GM23338 (cell line): Measurements from ENCODE around the gene ANTXR2. TPM values are rescaled to one million over a fixed set of nuclear protein-coding genes. Genes with fewer than 3 reads are reported as not detected.

ENCODE experiments used
- ATAC-seq: fragments of 200-7000 bp; cut with Tn5 transposase; 3 replicates; pipeline ENCODE4 v1.9.1; 2020
- DNase-seq: peaks from one replicate; pipeline ENCODE4 v3.0.0-alpha.2; 2015; ENCODE audit warnings: low spot score
- H2AFZ ChIP-seq: fragments of 200-600 bp; sonication (generic); 2 replicates; pipeline ENCODE4 v1.8.0; 2016; ENCODE audit warnings: antibody characterized with exemption, mild to moderate bottlenecking, moderate library complexity
- H3F3A ChIP-seq: fragments of 200-600 bp; sonication (generic); replicated peaks from 2 replicates; pipeline ENCODE4 v1.8.0; 2017; ENCODE audit warnings: antibody characterized with exemption, mixed run types, low read depth
- H3K27ac ChIP-seq: fragments of 200-600 bp; sonication (generic); 2 replicates; pipeline ENCODE4 v1.6.1; 2016; ENCODE audit warnings: low read depth
- H3K27me3 ChIP-seq: fragments of 200-600 bp; sonication (generic); 2 replicates; pipeline ENCODE4 v1.8.0; 2016; ENCODE audit warnings: mild to moderate bottlenecking, mixed run types, moderate library complexity; ENCODE audit not compliant: insufficient read depth
- H3K36me3 ChIP-seq: fragments of 200-600 bp; sonication (generic); 2 replicates; pipeline ENCODE4 v1.8.0; 2016; ENCODE audit warnings: mild to moderate bottlenecking; ENCODE audit not compliant: insufficient read depth
- H3K4me1 ChIP-seq: fragments of 200-600 bp; sonication (generic); 2 replicates; pipeline ENCODE4 v1.8.0; 2016; ENCODE audit warnings: mild to moderate bottlenecking, moderate library complexity; ENCODE audit not compliant: insufficient read depth
- H3K4me2 ChIP-seq: fragments of 200-600 bp; sonication (generic); 2 replicates; pipeline ENCODE4 v1.7.1; 2017; ENCODE audit warnings: mixed run types
- H3K4me3 ChIP-seq: fragments of 200-600 bp; sonication (generic); 2 replicates; pipeline ENCODE4 v1.6.1; 2016; ENCODE audit warnings: mixed run types
- H3K79me2 ChIP-seq: fragments of 200-600 bp; sonication (generic); replicated peaks from 2 replicates; pipeline ENCODE4 v1.8.0; 2017; ENCODE audit warnings: mild to moderate bottlenecking; ENCODE audit not compliant: insufficient read depth
- H3K9me2 ChIP-seq: fragments of 200-600 bp; sonication (generic); 2 replicates; pipeline ENCODE4 v1.8.0; 2017; ENCODE audit not compliant: insufficient read depth
- H4K20me1 ChIP-seq: fragments of 200-600 bp; sonication (generic); replicated peaks from 2 replicates; pipeline ENCODE4 v1.8.0; 2017; ENCODE audit warnings: mild to moderate bottlenecking; ENCODE audit not compliant: insufficient read depth
- H3K27ac Mint-ChIP-seq: 2 replicates; pipeline ENCODE4 v1.8.0; 2020; ENCODE audit warnings: inconsistent platforms, mild to moderate bottlenecking, moderate library complexity, mixed read lengths
- H3K27me3 Mint-ChIP-seq: 3 replicates; pipeline ENCODE4 v1.8.0; 2022; ENCODE audit warnings: low read depth, mild to moderate bottlenecking, moderate library complexity, mixed read lengths, inconsistent platforms; ENCODE audit not compliant: insufficient read depth, poor library complexity
- H3K36me3 Mint-ChIP-seq: 3 replicates; pipeline ENCODE4 v1.8.0; 2021; ENCODE audit warnings: low read depth, mild to moderate bottlenecking, inconsistent platforms, moderate library complexity, mixed read lengths
- H3K4me1 Mint-ChIP-seq: 3 replicates; pipeline ENCODE4 v1.8.0; 2020; ENCODE audit warnings: mild to moderate bottlenecking, inconsistent platforms, mixed read lengths
- H3K4me3 Mint-ChIP-seq: 3 replicates; pipeline ENCODE4 v1.8.0; 2021; ENCODE audit warnings: moderate library complexity, mild to moderate bottlenecking, inconsistent platforms, mixed read lengths
- H3K9me3 Mint-ChIP-seq: 3 replicates; pipeline ENCODE4 v1.8.0; 2020; ENCODE audit warnings: moderate library complexity, mild to moderate bottlenecking, inconsistent platforms, mixed read lengths
- CREB1 ChIP-seq: fragments of 250-450 bp; sonication (Bioruptor Pico); IDR thresholded peaks from 2 replicates; pipeline ENCODE4 v1.5.0; 2020; ENCODE audit warnings: low read depth, mild to moderate bottlenecking, moderate library complexity
- EZH2 ChIP-seq: fragments of 200-600 bp; sonication (generic); IDR thresholded peaks from one replicate; pipeline ENCODE4 v1.8.0; 2017; ENCODE audit warnings: antibody characterized with exemption, mild to moderate bottlenecking, low read depth; ENCODE audit not compliant: unreplicated experiment
- NANOG ChIP-seq: IDR thresholded peaks from 2 replicates; pipeline ENCODE4 v1.6.1; 2016; ENCODE audit warnings: antibody characterized with exemption, borderline replicate concordance
- POLR2AphosphoS5 ChIP-seq: IDR thresholded peaks from 2 replicates; pipeline ENCODE4 v1.6.1; 2016; ENCODE audit warnings: antibody characterized with exemption, low read depth
- STAT1 ChIP-seq: IDR thresholded peaks from one replicate; pipeline ENCODE4 v1.6.1; 2016; ENCODE audit warnings: antibody characterized with exemption; ENCODE audit not compliant: unreplicated experiment
- ZNF114 ChIP-seq: fragments of 250-450 bp; sonication (Bioruptor Pico); IDR thresholded peaks from 2 replicates; pipeline ENCODE4 v1.5.0; 2020; ENCODE audit warnings: mild to moderate bottlenecking, moderate library complexity
- polyA plus RNA-seq: library from polyadenylated mRNA; unstranded; fragments of >200 nt; fragmentation: Nextera tagmentation; extraction: Ambion mirVana; gene quantifications from 2 replicates; pipeline ENCODE4 v1.2.1, GENCODE V29; 2016
- total RNA-seq: library from RNA; depleted of rRNA; stranded (reverse); fragments of >200 nt; shearing (Covaris generic); gene quantifications from 2 replicates; pipeline ENCODE4 v1.2.3, GENCODE V29; 2014
- TF ChIP-seq, protein P1 (sequence below): fragments of 250-450 bp; sonication (Bioruptor Pico); IDR thresholded peaks from 2 replicates; pipeline ENCODE4 v1.5.0; 2020; ENCODE audit warnings: mild to moderate bottlenecking, moderate library complexity
- TF ChIP-seq, protein P2 (sequence below), 2 experiments: fragments of 200-600 bp in 1 of 2; sonication (generic) in 1 of 2; conservative IDR thresholded peaks; 2 replicates each; pipeline versions ENCODE4 v1.5.1 to v1.6.1; 2016 to 2017; ENCODE audit warnings: antibody characterized with exemption in 2 of 2, low read depth in 2 of 2, mild to moderate bottlenecking in 2 of 2, moderate library complexity in 1 of 2

Gene ANTXR2
- total and polyA plus RNA-seq, 2 experiments from 2014 or later, result 2.0 to 5.3 TPM

DNA sequence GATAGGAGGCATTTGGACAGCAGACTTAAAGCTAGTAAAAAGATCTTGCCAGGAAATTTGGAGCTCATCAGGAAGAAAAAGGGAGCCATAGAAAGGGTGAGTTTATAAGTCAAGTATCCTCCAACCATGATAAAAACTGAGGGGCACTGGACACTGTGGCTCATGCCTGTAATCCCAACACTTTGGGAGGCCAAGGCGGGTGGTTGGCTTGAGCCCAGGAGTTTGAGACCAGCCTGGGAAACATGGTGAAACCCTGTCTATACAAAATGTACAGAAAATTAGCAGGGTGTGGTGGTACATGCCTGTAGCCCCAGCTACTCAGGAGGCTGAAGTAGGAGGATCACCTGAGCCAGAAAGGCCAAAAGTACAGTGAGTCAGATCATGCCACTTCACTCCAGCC, 48.7 kb downstream of the ANTXR2 start (continued):
- TF ChIP-seq, protein P1, sequence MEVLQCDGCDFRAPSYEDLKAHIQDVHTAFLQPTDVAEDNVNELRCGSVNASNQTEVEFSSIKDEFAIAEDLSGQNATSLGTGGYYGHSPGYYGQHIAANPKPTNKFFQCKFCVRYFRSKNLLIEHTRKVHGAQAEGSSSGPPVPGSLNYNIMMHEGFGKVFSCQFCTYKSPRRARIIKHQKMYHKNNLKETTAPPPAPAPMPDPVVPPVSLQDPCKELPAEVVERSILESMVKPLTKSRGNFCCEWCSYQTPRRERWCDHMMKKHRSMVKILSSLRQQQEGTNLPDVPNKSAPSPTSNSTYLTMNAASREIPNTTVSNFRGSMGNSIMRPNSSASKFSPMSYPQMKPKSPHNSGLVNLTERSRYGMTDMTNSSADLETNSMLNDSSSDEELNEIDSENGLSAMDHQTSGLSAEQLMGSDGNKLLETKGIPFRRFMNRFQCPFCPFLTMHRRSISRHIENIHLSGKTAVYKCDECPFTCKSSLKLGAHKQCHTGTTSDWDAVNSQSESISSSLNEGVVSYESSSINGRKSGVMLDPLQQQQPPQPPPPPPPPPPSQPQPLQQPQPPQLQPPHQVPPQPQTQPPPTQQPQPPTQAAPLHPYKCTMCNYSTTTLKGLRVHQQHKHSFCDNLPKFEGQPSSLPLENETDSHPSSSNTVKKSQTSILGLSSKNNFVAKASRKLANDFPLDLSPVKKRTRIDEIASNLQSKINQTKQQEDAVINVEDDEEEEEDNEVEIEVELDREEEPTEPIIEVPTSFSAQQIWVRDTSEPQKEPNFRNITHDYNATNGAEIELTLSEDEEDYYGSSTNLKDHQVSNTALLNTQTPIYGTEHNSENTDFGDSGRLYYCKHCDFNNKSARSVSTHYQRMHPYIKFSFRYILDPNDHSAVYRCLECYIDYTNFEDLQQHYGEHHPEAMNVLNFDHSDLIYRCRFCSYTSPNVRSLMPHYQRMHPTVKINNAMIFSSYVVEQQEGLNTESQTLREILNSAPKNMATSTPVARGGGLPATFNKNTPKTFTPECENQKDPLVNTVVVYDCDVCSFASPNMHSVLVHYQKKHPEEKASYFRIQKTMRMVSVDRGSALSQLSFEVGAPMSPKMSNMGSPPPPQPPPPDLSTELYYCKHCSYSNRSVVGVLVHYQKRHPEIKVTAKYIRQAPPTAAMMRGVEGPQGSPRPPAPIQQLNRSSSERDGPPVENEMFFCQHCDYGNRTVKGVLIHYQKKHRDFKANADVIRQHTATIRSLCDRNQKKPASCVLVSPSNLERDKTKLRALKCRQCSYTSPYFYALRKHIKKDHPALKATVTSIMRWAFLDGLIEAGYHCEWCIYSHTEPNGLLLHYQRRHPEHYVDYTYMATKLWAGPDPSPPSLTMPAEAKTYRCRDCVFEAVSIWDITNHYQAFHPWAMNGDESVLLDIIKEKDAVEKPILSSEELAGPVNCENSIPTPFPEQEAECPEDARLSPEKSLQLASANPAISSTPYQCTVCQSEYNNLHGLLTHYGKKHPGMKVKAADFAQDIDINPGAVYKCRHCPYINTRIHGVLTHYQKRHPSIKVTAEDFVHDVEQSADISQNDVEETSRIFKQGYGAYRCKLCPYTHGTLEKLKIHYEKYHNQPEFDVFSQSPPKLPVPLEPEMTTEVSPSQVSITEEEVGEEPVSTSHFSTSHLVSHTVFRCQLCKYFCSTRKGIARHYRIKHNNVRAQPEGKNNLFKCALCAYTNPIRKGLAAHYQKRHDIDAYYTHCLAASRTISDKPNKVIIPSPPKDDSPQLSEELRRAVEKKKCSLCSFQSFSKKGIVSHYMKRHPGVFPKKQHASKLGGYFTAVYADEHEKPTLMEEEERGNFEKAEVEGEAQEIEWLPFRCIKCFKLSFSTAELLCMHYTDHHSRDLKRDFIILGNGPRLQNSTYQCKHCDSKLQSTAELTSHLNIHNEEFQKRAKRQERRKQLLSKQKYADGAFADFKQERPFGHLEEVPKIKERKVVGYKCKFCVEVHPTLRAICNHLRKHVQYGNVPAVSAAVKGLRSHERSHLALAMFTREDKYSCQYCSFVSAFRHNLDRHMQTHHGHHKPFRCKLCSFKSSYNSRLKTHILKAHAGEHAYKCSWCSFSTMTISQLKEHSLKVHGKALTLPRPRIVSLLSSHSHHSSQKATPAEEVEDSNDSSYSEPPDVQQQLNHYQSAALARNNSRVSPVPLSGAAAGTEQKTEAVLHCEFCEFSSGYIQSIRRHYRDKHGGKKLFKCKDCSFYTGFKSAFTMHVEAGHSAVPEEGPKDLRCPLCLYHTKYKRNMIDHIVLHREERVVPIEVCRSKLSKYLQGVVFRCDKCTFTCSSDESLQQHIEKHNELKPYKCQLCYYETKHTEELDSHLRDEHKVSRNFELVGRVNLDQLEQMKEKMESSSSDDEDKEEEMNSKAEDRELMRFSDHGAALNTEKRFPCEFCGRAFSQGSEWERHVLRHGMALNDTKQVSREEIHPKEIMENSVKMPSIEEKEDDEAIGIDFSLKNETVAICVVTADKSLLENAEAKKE (CRISPR knock-in tag), result no peak
- TF ChIP-seq POLR2AphosphoS5, result no peak
- no peak for TF ChIP-seq NANOG
- no peak for TF ChIP-seq ZNF114 (CRISPR knock-in tag)

DNA sequence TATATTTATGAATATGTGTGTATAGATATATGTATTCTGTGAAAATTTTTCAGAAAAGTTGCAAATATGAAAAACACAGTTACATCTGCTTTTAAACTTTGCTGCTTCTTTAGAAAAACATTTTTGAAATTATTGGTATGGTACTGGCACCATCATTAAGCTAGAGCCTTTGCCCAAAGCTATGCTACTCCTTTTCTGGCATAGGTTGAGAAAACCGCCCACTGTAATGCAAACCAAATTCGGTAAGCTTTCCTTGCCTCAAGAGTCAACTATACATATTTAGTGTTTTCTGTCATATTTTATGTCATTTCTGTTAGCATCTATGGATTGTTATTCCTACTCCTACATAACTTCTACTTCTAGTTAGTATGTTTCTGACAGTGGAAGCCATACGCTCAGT, 50.7 kb downstream of the ANTXR2 start:
- Histone ChIP-seq H3K27me3 (no peaks in the 10 kb centered on the region), H3F3A (no peaks in the 10 kb centered on the region), H3K79me2 (no peaks in the 10 kb centered on the region), H3K36me3 (no peaks in the 10 kb centered on the region), H2AFZ (no peak overlapping the region), H3K4me1 (no peaks in the 10 kb centered on the region), H4K20me1 (no peaks in the 10 kb centered on the region), H3K27ac (no peak overlapping the region), H3K4me3 (no peak overlapping the region), H3K9me2 (no peaks in the 10 kb centered on the region), H3K4me2 (no peak overlapping the region)
- Mint-ChIP-seq H3K27ac (no peak overlapping the region), H3K4me3 (no peak overlapping the region), H3K27me3 (no peaks in the 10 kb centered on the region), H3K9me3 (no peaks in the 10 kb centered on the region), H3K4me1 (peaks cover 2% of the 10 kb centered on the region; the same call in 2 of the 3 replicates), H3K36me3 (no peaks in the 10 kb centered on the region)
- DNase-seq (no peak), ATAC-seq (no peak)
- TF ChIP-seq CREB1 (CRISPR knock-in tag) (no peak), NANOG (no peak), EZH2 (no peak), POLR2AphosphoS5 (no peak), ZNF114 (CRISPR knock-in tag) (no peak), STAT1 (no peak)
- TF ChIP-seq, protein P1 (CRISPR knock-in tag), result no peak
- TF ChIP-seq, protein P2, sequence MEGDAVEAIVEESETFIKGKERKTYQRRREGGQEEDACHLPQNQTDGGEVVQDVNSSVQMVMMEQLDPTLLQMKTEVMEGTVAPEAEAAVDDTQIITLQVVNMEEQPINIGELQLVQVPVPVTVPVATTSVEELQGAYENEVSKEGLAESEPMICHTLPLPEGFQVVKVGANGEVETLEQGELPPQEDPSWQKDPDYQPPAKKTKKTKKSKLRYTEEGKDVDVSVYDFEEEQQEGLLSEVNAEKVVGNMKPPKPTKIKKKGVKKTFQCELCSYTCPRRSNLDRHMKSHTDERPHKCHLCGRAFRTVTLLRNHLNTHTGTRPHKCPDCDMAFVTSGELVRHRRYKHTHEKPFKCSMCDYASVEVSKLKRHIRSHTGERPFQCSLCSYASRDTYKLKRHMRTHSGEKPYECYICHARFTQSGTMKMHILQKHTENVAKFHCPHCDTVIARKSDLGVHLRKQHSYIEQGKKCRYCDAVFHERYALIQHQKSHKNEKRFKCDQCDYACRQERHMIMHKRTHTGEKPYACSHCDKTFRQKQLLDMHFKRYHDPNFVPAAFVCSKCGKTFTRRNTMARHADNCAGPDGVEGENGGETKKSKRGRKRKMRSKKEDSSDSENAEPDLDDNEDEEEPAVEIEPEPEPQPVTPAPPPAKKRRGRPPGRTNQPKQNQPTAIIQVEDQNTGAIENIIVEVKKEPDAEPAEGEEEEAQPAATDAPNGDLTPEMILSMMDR (conservative IDR thresholded peaks at IDR 0.05; ENCODE audit: low read depth in 2 of 2), result no peak
